GM18951 (cell line): ENCODE data around the gene SMPX.

Experiments
- POLR2A ChIP-seq: IDR thresholded peaks from 4 replicates; pipeline ENCODE4 v1.6.1; 2011; ENCODE audit warnings: mild to moderate bottlenecking; ENCODE audit not compliant: insufficient read length, insufficient read depth; ENCODE audit errors: extremely low read depth
- in situ Hi-C: fragments of 300-500 bp; cut with MboI; formaldehyde crosslinking; loops from one replicate; pipeline ENCODE4 v1.12.0; 2022; ENCODE audit warnings: low sequenced_read_pairs, mixed read lengths, inconsistent platforms; ENCODE audit not compliant: unreplicated experiment

The SMPX gene

GRCh38 chrX:21766101-21766500 lies 8.2 kb upstream of the SMPX start:
- TF ChIP-seq POLR2A: no peak
- in situ Hi-C loops: no loop called here

- in situ Hi-C loops: no loop called here
- no peak for TF ChIP-seq POLR2A
Measured at GRCh38 chrX:21764008-21764407, 6.1 kb upstream of the SMPX start.

GRCh38 chrX:21758488-21758887 lies 572 bp upstream of the SMPX start:
- TF ChIP-seq POLR2A: no peak

GRCh38 chrX:21756785-21757529 lies 959 bp downstream of the SMPX start:
- TF ChIP-seq POLR2A: no peak
- in situ Hi-C loops: no loop called here

More at GRCh38 chrX:21758488-21758887, 572 bp upstream of the SMPX start:
- in situ Hi-C loops: no loop called here

GRCh38 chrX:21749924-21750323 lies 8.0 kb downstream of the SMPX start:
- TF ChIP-seq POLR2A: no peak
- in situ Hi-C loops: no loop called here

- no peak for TF ChIP-seq POLR2A
- in situ Hi-C loops: no loop called here
Measured at GRCh38 chrX:21748235-21748634, 9.7 kb downstream of the SMPX start.

GRCh38 chrX:21747558-21747957 lies 10.4 kb downstream of the SMPX start:
- in situ Hi-C loops: no loop called here
- no peak for TF ChIP-seq POLR2A

- no peak for TF ChIP-seq POLR2A
- in situ Hi-C loops: no loop called here
Measured at GRCh38 chrX:21745756-21746155, 12.2 kb downstream of the SMPX start.

- TF ChIP-seq POLR2A: no peak
- in situ Hi-C loops: no loop called here
Measured at GRCh38 chrX:21744721-21745120, 13.2 kb downstream of the SMPX start.

- in situ Hi-C loops: no loop called here
- TF ChIP-seq POLR2A: no peak
Measured at GRCh38 chrX:21744060-21744459, 13.9 kb downstream of the SMPX start.

GRCh38 chrX:21741869-21742701 lies 15.8 kb downstream of the SMPX start:
- TF ChIP-seq POLR2A: no peak
- in situ Hi-C loops: no loop called here

GRCh38 chrX:21741364-21741763 lies 16.6 kb downstream of the SMPX start:
- in situ Hi-C loops: no loop called here

GRCh38 chrX:21740329-21741274 lies 17.3 kb downstream of the SMPX start:
- no peak for TF ChIP-seq POLR2A
- in situ Hi-C loops: no loop called here

More at GRCh38 chrX:21741364-21741763, 16.6 kb downstream of the SMPX start:
- TF ChIP-seq POLR2A: no peak

- in situ Hi-C loops: loop anchor here (10.0 kb wide), 1 partner anchor 1204 kb away; no protein-coding TSS in a partner anchor
- no peak for TF ChIP-seq POLR2A
Measured at GRCh38 chrX:21738950-21739287, 19.0 kb downstream of the SMPX start.
